Astrocyte (in vitro differentiated cells and primary cell): ENCODE results near the gene TAF3. TPM values are rescaled to one million over a fixed set of nuclear protein-coding genes. Genes with fewer than 3 reads are reported as not detected.

Source experiments
- DNase-seq: peaks from one replicate; pipeline ENCODE4 v3.0.0-alpha.2; 2010; ENCODE audit warnings: low read depth
- FAIRE-seq: peaks from 2 replicates; lab custom pipeline; 2011; peaks lifted over from hg19 to GRCh38; lab: Jason Lieb, UNC
- H2AFZ ChIP-seq: 2 replicates; pipeline ENCODE4 v1.6.0; 2012; ENCODE audit warnings: low read depth, low read length, inconsistent platforms
- H3K27ac ChIP-seq: 2 replicates; pipeline ENCODE4 v1.5.1; 2011; ENCODE audit warnings: low read depth, low read length, inconsistent platforms
- H3K27me3 ChIP-seq: 2 replicates; pipeline ENCODE4 v1.6.0; 2011; ENCODE audit warnings: low read length, inconsistent platforms; ENCODE audit not compliant: insufficient read depth
- H3K36me3 ChIP-seq: 2 replicates; pipeline ENCODE4 v1.5.1; 2011; ENCODE audit warnings: low read length, inconsistent platforms; ENCODE audit not compliant: insufficient read depth
- H3K4me1 ChIP-seq: 2 replicates; pipeline ENCODE4 v1.5.1; 2011; ENCODE audit warnings: low read length, inconsistent platforms; ENCODE audit not compliant: insufficient read depth
- H3K4me2 ChIP-seq: 2 replicates; pipeline ENCODE4 v1.6.0; 2012; ENCODE audit warnings: low read length, inconsistent platforms
- H3K4me3 ChIP-seq: 2 replicates; pipeline ENCODE4 v1.5.1; 2011; ENCODE audit warnings: low read depth, mild to moderate bottlenecking, low read length, inconsistent platforms; ENCODE audit not compliant: insufficient read depth
- H3K79me2 ChIP-seq: 2 replicates; pipeline ENCODE4 v1.6.0; 2012; ENCODE audit warnings: mild to moderate bottlenecking, low read length, inconsistent platforms; ENCODE audit not compliant: insufficient read depth
- H3K9ac ChIP-seq: 2 replicates; pipeline ENCODE4 v1.6.0; 2012; ENCODE audit warnings: mild to moderate bottlenecking, low read length, inconsistent platforms
- H3K9me3 ChIP-seq: 2 replicates; pipeline ENCODE4 v1.5.1; 2012; ENCODE audit warnings: low read depth, mild to moderate bottlenecking, low read length, inconsistent platforms; ENCODE audit not compliant: insufficient read depth
- H4K20me1 ChIP-seq: 2 replicates; pipeline ENCODE4 v1.6.0; 2012; ENCODE audit warnings: low read length, inconsistent platforms; ENCODE audit not compliant: insufficient read depth
- H3K27ac Mint-ChIP-seq: one replicate; pipeline ENCODE4 v1.8.0; 2021; ENCODE audit warnings: mild to moderate bottlenecking, mixed read lengths; ENCODE audit not compliant: unreplicated experiment
- H3K27me3 Mint-ChIP-seq: one replicate; pipeline ENCODE4 v1.8.0; 2021; ENCODE audit warnings: low read depth, mixed read lengths; ENCODE audit not compliant: unreplicated experiment
- H3K36me3 Mint-ChIP-seq: one replicate; pipeline ENCODE4 v1.8.0; 2021; ENCODE audit warnings: low read depth, mixed read lengths; ENCODE audit not compliant: unreplicated experiment
- H3K4me1 Mint-ChIP-seq: one replicate; pipeline ENCODE4 v1.8.0; 2021; ENCODE audit warnings: low read depth, mixed read lengths; ENCODE audit not compliant: unreplicated experiment
- H3K4me3 Mint-ChIP-seq: one replicate; pipeline ENCODE4 v1.8.0; 2021; ENCODE audit warnings: mild to moderate bottlenecking, moderate library complexity, mixed read lengths; ENCODE audit not compliant: unreplicated experiment
- H3K9me3 Mint-ChIP-seq: one replicate; pipeline ENCODE4 v1.8.0; 2021; ENCODE audit warnings: mild to moderate bottlenecking, mixed read lengths; ENCODE audit not compliant: unreplicated experiment
- EZH2 ChIP-seq: IDR thresholded peaks from 2 replicates; pipeline ENCODE4 v1.6.1; 2012; ENCODE audit warnings: mild to moderate bottlenecking, low read length, inconsistent platforms; ENCODE audit not compliant: insufficient read depth
- total RNA-seq: library from RNA; stranded (reverse); gene quantifications from 2 replicates; pipeline ENCODE4 v1.2.1, GENCODE V29; 2021
- TF ChIP-seq, protein P1 (sequence below): IDR thresholded peaks from 2 replicates; pipeline ENCODE4 v1.5.1; 2011; ENCODE audit warnings: low read depth, mild to moderate bottlenecking, inconsistent platforms, low read length, moderate library complexity; ENCODE audit not compliant: insufficient read depth

TAF3 gene
- total RNA-seq, 1 donor from 2014 or later = 10.2 TPM

DNA sequence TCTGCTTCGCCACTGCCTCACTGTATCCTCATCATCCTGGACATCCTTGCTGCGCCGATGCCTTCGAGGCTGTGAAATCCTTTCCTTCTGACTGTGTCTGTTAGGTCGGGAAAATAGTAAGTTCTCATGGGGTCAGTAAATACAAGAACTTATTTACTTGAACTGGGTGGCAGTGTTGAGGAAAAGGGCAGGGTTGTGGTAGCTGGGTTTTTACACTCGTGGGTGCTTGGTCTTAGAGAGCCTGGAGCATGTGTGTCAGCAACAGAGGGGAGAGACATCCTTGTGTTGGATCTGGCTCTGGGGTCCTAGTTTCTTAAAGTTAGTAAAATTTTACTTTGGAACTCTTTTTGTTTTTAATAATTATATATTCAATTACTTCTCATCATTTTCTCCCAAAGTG lies 123.3 kb downstream of the TAF3 start:
- Mint-ChIP-seq H3K27me3 (no peaks in the 10 kb centered on the region), H3K36me3 (no peaks in the 10 kb centered on the region), H3K4me3 (no peak overlapping the region), H3K27ac (no peak overlapping the region), H3K9me3 (no peaks in the 10 kb centered on the region), H3K4me1 (peaks cover 20% of the 10 kb centered on the region)
- Histone ChIP-seq H4K20me1 (no peaks in the 10 kb centered on the region), H3K36me3 (no peaks in the 10 kb centered on the region), H3K27me3 (no peaks in the 10 kb centered on the region), H2AFZ (no peak overlapping the region), H3K27ac (no peak overlapping the region), H3K79me2 (peaks cover 4% of the 10 kb centered on the region), H3K4me1 (peaks cover 17% of the 10 kb centered on the region), H3K9ac (no peak overlapping the region), H3K9me3 (no peaks in the 10 kb centered on the region), H3K4me2 (no peak overlapping the region), H3K4me3 (no peak overlapping the region)
- FAIRE-seq = no peak
- no peak for TF ChIP-seq EZH2
- TF ChIP-seq, protein P1, sequence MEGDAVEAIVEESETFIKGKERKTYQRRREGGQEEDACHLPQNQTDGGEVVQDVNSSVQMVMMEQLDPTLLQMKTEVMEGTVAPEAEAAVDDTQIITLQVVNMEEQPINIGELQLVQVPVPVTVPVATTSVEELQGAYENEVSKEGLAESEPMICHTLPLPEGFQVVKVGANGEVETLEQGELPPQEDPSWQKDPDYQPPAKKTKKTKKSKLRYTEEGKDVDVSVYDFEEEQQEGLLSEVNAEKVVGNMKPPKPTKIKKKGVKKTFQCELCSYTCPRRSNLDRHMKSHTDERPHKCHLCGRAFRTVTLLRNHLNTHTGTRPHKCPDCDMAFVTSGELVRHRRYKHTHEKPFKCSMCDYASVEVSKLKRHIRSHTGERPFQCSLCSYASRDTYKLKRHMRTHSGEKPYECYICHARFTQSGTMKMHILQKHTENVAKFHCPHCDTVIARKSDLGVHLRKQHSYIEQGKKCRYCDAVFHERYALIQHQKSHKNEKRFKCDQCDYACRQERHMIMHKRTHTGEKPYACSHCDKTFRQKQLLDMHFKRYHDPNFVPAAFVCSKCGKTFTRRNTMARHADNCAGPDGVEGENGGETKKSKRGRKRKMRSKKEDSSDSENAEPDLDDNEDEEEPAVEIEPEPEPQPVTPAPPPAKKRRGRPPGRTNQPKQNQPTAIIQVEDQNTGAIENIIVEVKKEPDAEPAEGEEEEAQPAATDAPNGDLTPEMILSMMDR = no peak
- no peak for DNase-seq

DNA sequence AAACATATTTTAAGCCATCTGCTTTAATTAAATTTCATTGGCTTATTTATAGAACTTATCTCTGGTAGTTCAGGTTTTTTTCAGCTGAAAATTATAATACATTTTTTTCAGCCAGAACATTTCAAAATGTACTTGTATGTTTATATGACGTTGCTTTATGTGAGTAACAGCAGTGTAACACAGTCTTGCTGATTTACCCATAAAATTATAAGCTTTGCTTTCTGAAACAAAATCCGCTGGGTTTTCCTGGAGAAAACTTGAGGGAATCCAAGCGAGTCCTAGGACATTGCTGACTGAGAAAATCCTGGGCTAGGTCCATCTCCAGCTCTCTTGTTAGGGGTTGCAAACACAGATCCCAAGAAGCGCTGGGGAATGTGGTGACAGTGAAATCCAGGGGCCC lies 124.0 kb downstream of the TAF3 start:
- H3K9ac ChIP-seq = no peak overlapping the region
- Mint-ChIP-seq H3K27ac (no peak overlapping the region), H3K36me3 (no peaks in the 10 kb centered on the region), H3K9me3 (no peaks in the 10 kb centered on the region), H3K27me3 (no peaks in the 10 kb centered on the region), H3K4me1 (peaks cover 20% of the 10 kb centered on the region), H3K4me3 (no peak overlapping the region)
- H3K9me3 ChIP-seq = no peaks in the 10 kb centered on the region
- no peak overlapping the region for H3K4me3 ChIP-seq
- H3K4me1 ChIP-seq = peaks cover 17% of the 10 kb centered on the region
- no peak overlapping the region for H3K27ac ChIP-seq
- DNase-seq (no peak), FAIRE-seq (no peak)
- H3K4me2 ChIP-seq = no peak overlapping the region
- no peaks in the 10 kb centered on the region for H3K36me3 ChIP-seq
- H4K20me1 ChIP-seq = no peaks in the 10 kb centered on the region
- no peak for TF ChIP-seq EZH2
- TF ChIP-seq, protein P1 = no peak
- no peak overlapping the region for H2AFZ ChIP-seq
- peaks cover 4% of the 10 kb centered on the region for H3K79me2 ChIP-seq
- H3K27me3 ChIP-seq = no peaks in the 10 kb centered on the region

DNA sequence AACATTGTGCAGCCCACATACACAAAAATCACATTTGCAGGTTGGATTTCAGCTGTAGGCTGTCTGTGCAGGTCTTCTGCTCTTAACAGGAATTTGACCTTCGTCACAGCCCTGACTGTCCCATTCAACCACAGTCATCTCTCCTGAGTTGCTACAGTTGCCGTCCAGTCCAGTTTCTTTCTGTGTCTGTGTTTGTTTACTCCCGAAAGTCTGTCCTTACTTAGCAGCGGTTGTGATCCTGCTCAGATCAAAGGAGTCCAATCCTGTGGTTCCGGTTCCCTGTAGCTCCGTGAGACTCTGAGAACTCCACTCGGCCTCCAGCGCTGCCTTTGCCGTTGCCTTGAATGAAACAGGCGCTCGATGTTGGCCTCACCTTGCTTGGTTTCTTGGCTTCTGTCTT lies 124.6 kb downstream of the TAF3 start:
- H3K4me1 Mint-ChIP-seq = peaks cover 20% of the 10 kb centered on the region
- FAIRE-seq = no peak

More for the DNA sequence above, 124.6 kb downstream of the TAF3 start:
- Mint-ChIP-seq H3K36me3 (no peaks in the 10 kb centered on the region), H3K27me3 (no peaks in the 10 kb centered on the region), H3K4me3 (no peak overlapping the region), H3K27ac (no peak overlapping the region), H3K9me3 (no peaks in the 10 kb centered on the region)
- H4K20me1 ChIP-seq = no peaks in the 10 kb centered on the region
- TF ChIP-seq EZH2 = no peak
- TF ChIP-seq, protein P1 = no peak
- H3K79me2 ChIP-seq = peaks cover 4% of the 10 kb centered on the region
- no peaks in the 10 kb centered on the region for H3K9me3 ChIP-seq
- H3K4me1 ChIP-seq = peaks cover 17% of the 10 kb centered on the region
- no peaks in the 10 kb centered on the region for H3K27me3 ChIP-seq
- H3K4me2 ChIP-seq = no peak overlapping the region
- no peak for DNase-seq
- no peak overlapping the region for H3K4me3 ChIP-seq
- H2AFZ ChIP-seq = no peak overlapping the region
- H3K9ac ChIP-seq = no peak overlapping the region
- H3K27ac ChIP-seq = no peak overlapping the region
- no peaks in the 10 kb centered on the region for H3K36me3 ChIP-seq
